ENCODE data around the gene CES3. TPM values are rescaled to one million over a fixed set of nuclear protein-coding genes. Genes with fewer than 3 reads are reported as not detected.
"Not testable (repeated sequence)": the region's sequence is repeated elsewhere in the genome, so short reads cannot be mapped to it uniquely, and the experiment has no call there.

The CES3 gene
- total RNA-seq, 1 donor from 2014 or later = 4.1 TPM

- no peak for DNase-seq
- no peak overlapping the region for H3K4me3 Mint-ChIP-seq (ENCODE audit: unreplicated experiment)
These were observed 17.0 kb upstream of the CES3 start for GRCh38 chr16:66944054-66944441.

GRCh38 chr16:66944971-66945370, 16.1 kb upstream of the CES3 start:
- not testable (repeated sequence) for H3K4me3 Mint-ChIP-seq (ENCODE audit: unreplicated experiment); H3K4me1 Mint-ChIP-seq (ENCODE audit: low read depth, unreplicated experiment); H3K36me3 Mint-ChIP-seq (ENCODE audit: unreplicated experiment); H3K9me3 Mint-ChIP-seq (ENCODE audit: unreplicated experiment); H3K27me3 Mint-ChIP-seq (ENCODE audit: unreplicated experiment); H3K27ac Mint-ChIP-seq (ENCODE audit: unreplicated experiment); DNase-seq

More at GRCh38 chr16:66944054-66944441, 17.0 kb upstream of the CES3 start:
- no peak overlapping the region for H3K27ac Mint-ChIP-seq (ENCODE audit: unreplicated experiment)
- peaks cover 1% of the 10 kb centered on the region for H3K9me3 Mint-ChIP-seq (ENCODE audit: unreplicated experiment)
- no peak for TF ChIP-seq CTCF (IDR thresholded peaks at IDR 0.05; ENCODE audit: partially characterized antibody, unreplicated experiment)
- H3K36me3 Mint-ChIP-seq (ENCODE audit: unreplicated experiment) = no peaks in the 10 kb centered on the region
- peaks cover 6% of the 10 kb centered on the region for H3K4me1 Mint-ChIP-seq (ENCODE audit: low read depth, unreplicated experiment)
- H3K27me3 Mint-ChIP-seq (ENCODE audit: unreplicated experiment) = peaks cover 4% of the 10 kb centered on the region

GRCh38 chr16:66945939-66946338, 15.1 kb upstream of the CES3 start:
- Mint-ChIP-seq H3K4me3 (ENCODE audit: unreplicated experiment) (no peak overlapping the region), H3K27me3 (ENCODE audit: unreplicated experiment) (peaks cover 4% of the 10 kb centered on the region), H3K4me1 (ENCODE audit: low read depth, unreplicated experiment) (peaks cover 8% of the 10 kb centered on the region), H3K9me3 (ENCODE audit: unreplicated experiment) (peaks cover 2% of the 10 kb centered on the region), H3K27ac (ENCODE audit: unreplicated experiment) (no peak overlapping the region), H3K36me3 (ENCODE audit: unreplicated experiment) (no peaks in the 10 kb centered on the region)
- DNase-seq = no peak
- TF ChIP-seq CTCF (IDR thresholded peaks at IDR 0.05; ENCODE audit: partially characterized antibody, unreplicated experiment) = no peak

- Mint-ChIP-seq H3K4me3 (ENCODE audit: unreplicated experiment) (peak overlapping the region; percentile 4), H3K27me3 (ENCODE audit: unreplicated experiment) (peaks cover 4% of the 10 kb centered on the region), H3K9me3 (ENCODE audit: unreplicated experiment) (peaks cover 2% of the 10 kb centered on the region), H3K36me3 (ENCODE audit: unreplicated experiment) (no peaks in the 10 kb centered on the region), H3K27ac (ENCODE audit: unreplicated experiment) (no peak overlapping the region), H3K4me1 (ENCODE audit: low read depth, unreplicated experiment) (peaks cover 8% of the 10 kb centered on the region)
- TF ChIP-seq CTCF (IDR thresholded peaks at IDR 0.05; ENCODE audit: partially characterized antibody, unreplicated experiment) = no peak
- DNase-seq = no peak
These were observed 14.5 kb upstream of the CES3 start for GRCh38 chr16:66946541-66946940.

GRCh38 chr16:66946974-66947301, 14.1 kb upstream of the CES3 start:
- peak overlapping the region; percentile 4 for H3K4me3 Mint-ChIP-seq (ENCODE audit: unreplicated experiment)

More at GRCh38 chr16:66946974-66947301, 14.1 kb upstream of the CES3 start:
- H3K4me1 Mint-ChIP-seq (ENCODE audit: low read depth, unreplicated experiment) = peaks cover 8% of the 10 kb centered on the region
- H3K9me3 Mint-ChIP-seq (ENCODE audit: unreplicated experiment) = peaks cover 5% of the 10 kb centered on the region
- H3K27me3 Mint-ChIP-seq (ENCODE audit: unreplicated experiment) = peaks cover 4% of the 10 kb centered on the region
- H3K36me3 Mint-ChIP-seq (ENCODE audit: unreplicated experiment) = no peaks in the 10 kb centered on the region
- TF ChIP-seq CTCF (IDR thresholded peaks at IDR 0.05; ENCODE audit: partially characterized antibody, unreplicated experiment) = no peak
- no peak overlapping the region for H3K27ac Mint-ChIP-seq (ENCODE audit: unreplicated experiment)
- no peak for DNase-seq

Measured in glutamatergic neuron (in vitro differentiated cells).